Endothelial cell of umbilical vein (primary cell): ENCODE measurements around the gene SLC5A9. TPM values are rescaled to one million over a fixed set of nuclear protein-coding genes. Genes with fewer than 3 reads are reported as not detected.
"Not testable (repeated sequence)": the region's sequence is repeated elsewhere in the genome, so short reads cannot be mapped to it uniquely, and the experiment has no call there.

Experiments
- BruUV-seq: library from RNA; stranded (reverse); fragments of 400-500 nt; replicated peaks from 2 replicates; lab custom pipeline; 2021; lab: Mats Ljungman, UMichigan
- CTCF ChIA-PET: fragments of 300-600, 350-600 bp; sonication (Branson Sonifier 250); formaldehyde crosslinking; loops from one replicate; lab custom pipeline; 2021; ENCODE audit warnings: antibody characterized with exemption, inconsistent platforms; lab: Charles Lee
- POLR2A ChIA-PET: fragments of 300-600, 350-600 bp; sonication (Branson Sonifier 250); formaldehyde crosslinking; loops from one replicate; lab custom pipeline; 2021; ENCODE audit warnings: antibody characterized with exemption, inconsistent platforms; lab: Charles Lee
- DNase-seq: peaks from one replicate; pipeline ENCODE4 v3.0.0-alpha.2; 2011; ENCODE audit warnings: low read depth, low spot score
- FAIRE-seq: peaks from 2 replicates; lab custom pipeline; 2011; peaks lifted over from hg19 to GRCh38; lab: Jason Lieb, UNC
- H2AFZ ChIP-seq: 2 replicates; pipeline ENCODE4 v1.6.0; 2012; ENCODE audit warnings: low read depth, low read length, control low read depth, inconsistent platforms
- H3K27ac ChIP-seq: 2 replicates; pipeline ENCODE4 v1.5.1; 2011; ENCODE audit warnings: low read depth, mild to moderate bottlenecking, control low read depth, low read length, moderate library complexity; ENCODE audit not compliant: insufficient read depth
- H3K27me3 ChIP-seq, 2 experiments: 2 replicates each; pipeline versions ENCODE4 v1.6.0 to v1.6.1; 2011; ENCODE audit warnings: low read length in 2 of 2, mixed read lengths in 1 of 2; ENCODE audit not compliant: control insufficient read depth in 2 of 2, insufficient read depth in 2 of 2
- H3K36me3 ChIP-seq, 2 experiments: 2 replicates in 1 of 2; 3 replicates in 1 of 2; pipeline ENCODE4 v1.5.1; 2011; ENCODE audit warnings: low read length in 2 of 2, mild to moderate bottlenecking in 1 of 2, moderate library complexity in 1 of 2; ENCODE audit not compliant: control insufficient read depth in 2 of 2, insufficient read depth in 2 of 2; ENCODE audit errors: extremely low read depth in 1 of 2
- H3K4me1 ChIP-seq: 3 replicates; pipeline ENCODE4 v1.5.1; 2011; ENCODE audit warnings: mild to moderate bottlenecking, low read length; ENCODE audit not compliant: control insufficient read depth, insufficient read depth; ENCODE audit errors: extremely low read depth
- H3K4me2 ChIP-seq: 2 replicates; pipeline ENCODE4 v1.6.1; 2011; ENCODE audit warnings: low read length, control low read depth, mixed read lengths; ENCODE audit not compliant: insufficient read depth
- H3K4me3 ChIP-seq, 3 experiments: fragments of 200-600 bp in 1 of 3; sonication (generic), shearing (Covaris generic) in 1 of 3; replicated peaks in 1 of 3; 2 replicates each; pipeline ENCODE4 v1.5.1; 2011 to 2016; ENCODE audit warnings: control low read depth in 3 of 3, low read length in 3 of 3, mild to moderate bottlenecking in 2 of 3, inconsistent platforms in 1 of 3, low read depth in 1 of 3, moderate library complexity in 1 of 3; ENCODE audit not compliant: insufficient read depth in 1 of 3
- H3K79me2 ChIP-seq: 2 replicates; pipeline ENCODE4 v1.6.0; 2012; ENCODE audit warnings: low read length, inconsistent platforms; ENCODE audit not compliant: control insufficient read depth, insufficient read depth
- H3K9ac ChIP-seq: replicated peaks from 2 replicates; pipeline ENCODE3; 2011; ENCODE audit warnings: low read length, control low read depth; ENCODE audit not compliant: insufficient read depth; ENCODE audit errors: extremely low read depth
- H3K9me1 ChIP-seq: replicated peaks from 3 replicates; pipeline ENCODE4 v1.6.0; 2011; ENCODE audit warnings: mild to moderate bottlenecking, low read length; ENCODE audit not compliant: control insufficient read depth, insufficient read depth; ENCODE audit errors: extremely low read depth
- H3K9me3 ChIP-seq: replicated peaks from 2 replicates; pipeline ENCODE4 v1.5.1; 2012; ENCODE audit warnings: low read length, inconsistent platforms; ENCODE audit not compliant: control insufficient read depth, insufficient read depth
- H4K20me1 ChIP-seq: replicated peaks from 2 replicates; pipeline ENCODE3; 2011; ENCODE audit warnings: mild to moderate bottlenecking, low read length; ENCODE audit not compliant: control insufficient read depth, insufficient read depth; ENCODE audit errors: extremely low read depth
- CTCF ChIP-seq, 2 donors: IDR thresholded peaks; 1 replicate in 1 of 2; 2 replicates in 1 of 2; pipeline ENCODE4 v1.5.1; 2011; ENCODE audit warnings: low read length in 2 of 2, mild to moderate bottlenecking in 2 of 2, moderate library complexity in 2 of 2, control low read depth in 1 of 2, inconsistent platforms in 1 of 2, low read depth in 1 of 2; ENCODE audit not compliant: insufficient read depth in 1 of 2; ENCODE audit errors: extremely low read depth in 1 of 2
- EZH2 ChIP-seq: IDR thresholded peaks from 2 replicates; pipeline ENCODE4 v1.6.1; 2012; ENCODE audit warnings: borderline replicate concordance, low read depth, mild to moderate bottlenecking, moderate library complexity, low read length, inconsistent platforms; ENCODE audit not compliant: severe bottlenecking
- FOS ChIP-seq: IDR thresholded peaks from 2 replicates; pipeline ENCODE4 v1.6.1; 2011; ENCODE audit warnings: mild to moderate bottlenecking, low read length, moderate library complexity, borderline replicate concordance; ENCODE audit not compliant: insufficient read depth
- GATA2 ChIP-seq: IDR thresholded peaks from 2 replicates; pipeline ENCODE4 v1.7.0; 2011; ENCODE audit warnings: low read depth, mild to moderate bottlenecking, moderate library complexity, mixed read lengths, low read length; ENCODE audit not compliant: insufficient read length, insufficient read depth
- JUN ChIP-seq: IDR thresholded peaks from 2 replicates; pipeline ENCODE4 v1.6.1; 2011; ENCODE audit warnings: borderline replicate concordance, low read depth; ENCODE audit not compliant: insufficient read length, insufficient read depth
- MYC ChIP-seq: IDR thresholded peaks from one replicate; pipeline ENCODE4 v1.6.1; 2011; ENCODE audit warnings: mild to moderate bottlenecking, low read depth, low read length
- POLR2A ChIP-seq: IDR thresholded peaks from 2 replicates; pipeline ENCODE4 v1.6.1; 2012; ENCODE audit warnings: low read depth, mild to moderate bottlenecking, control low read depth, low read length
- POLR2AphosphoS5 ChIP-seq: IDR thresholded peaks from 2 replicates; pipeline ENCODE4 v1.6.1; 2012; ENCODE audit warnings: low read depth, mild to moderate bottlenecking, control low read depth, low read length, moderate library complexity; ENCODE audit not compliant: insufficient read depth
- dilution Hi-C: fragments of 300-500 bp; cut with MboI; formaldehyde crosslinking; loops from one replicate; pipeline ENCODE4 v1.15.0; 2019; ENCODE audit warnings: low sequenced_read_pairs; ENCODE audit not compliant: extremely low pct_ligation_motif_present
- intact Hi-C: fragments of 100-400 bp; cut with micrococcal nuclease; formaldehyde crosslinking; loops from one replicate; pipeline ENCODE4 v1.10.0; 2022
- polyA plus RNA-seq, 4 experiments: library from polyadenylated mRNA; depleted of rRNA in 3 of 4; stranded (reverse) in 3 of 4; unstranded in 1 of 4; fragments of >200 nt; gene quantifications; 2 replicates each; pipeline versions ENCODE4 v1.2.1 to v1.2.3, GENCODE V29; 2011 to 2012; ENCODE audit warnings: missing spikeins in 1 of 4
- total RNA-seq: library from RNA; stranded (reverse); gene quantifications from 2 replicates; pipeline ENCODE4 v1.2.3, GENCODE V29; 2021
- TF ChIP-seq, protein P1 (sequence below): IDR thresholded peaks from 2 replicates; pipeline ENCODE4 v1.6.1; 2011; ENCODE audit not compliant: insufficient read depth, insufficient read length

The SLC5A9 gene
- total and polyA plus RNA-seq, 2 donors (not counting 3 experiments of a cell fraction or from before 2014, with no cell fraction given) = not detected

DNA sequence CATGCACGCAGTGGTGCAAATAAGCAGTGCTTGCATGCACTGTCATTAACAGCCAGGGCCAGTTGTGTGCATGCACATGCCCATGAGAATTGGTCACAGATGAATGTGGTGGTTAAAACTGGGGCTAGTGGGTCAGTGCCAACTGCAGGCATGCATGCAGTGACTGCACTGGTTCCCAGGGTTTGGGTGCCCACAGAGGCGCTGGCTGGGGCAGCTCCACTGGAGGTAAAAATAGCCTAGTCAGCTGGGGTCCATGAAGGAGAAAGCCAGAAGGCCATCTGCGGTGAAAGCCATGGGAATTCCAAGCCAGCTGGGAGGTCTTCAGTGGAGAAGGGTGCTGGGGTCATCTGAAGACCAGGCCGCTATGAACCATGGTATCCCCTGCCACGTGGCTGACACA is 70.2 kb downstream of the SLC5A9 start:
- ChIA-PET POLR2A (no interaction called here), CTCF (no interaction called here)
- H3K27me3 ChIP-seq = no peaks in the 10 kb centered on the region
- H3K9me1 ChIP-seq = no peaks in the 10 kb centered on the region
- no peak for TF ChIP-seq EZH2
- TF ChIP-seq MYC = no peak
- TF ChIP-seq POLR2AphosphoS5 = no peak
- no peak for TF ChIP-seq POLR2A
- TF ChIP-seq JUN = no peak
- TF ChIP-seq GATA2 = no peak
- TF ChIP-seq CTCF (IDR thresholded peaks at IDR 0.05; ENCODE audit: extremely low read depth in 1 of 2, insufficient read depth in 1 of 2, low read depth in 1 of 2, low read length in 2 of 2) = no peak
- no peak for TF ChIP-seq FOS
- TF ChIP-seq, protein P1, sequence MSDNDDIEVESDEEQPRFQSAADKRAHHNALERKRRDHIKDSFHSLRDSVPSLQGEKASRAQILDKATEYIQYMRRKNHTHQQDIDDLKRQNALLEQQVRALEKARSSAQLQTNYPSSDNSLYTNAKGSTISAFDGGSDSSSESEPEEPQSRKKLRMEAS = no peak
- H2AFZ ChIP-seq = no peak overlapping the region
- intact Hi-C loops (no loop called here), dilution Hi-C loops (no loop called here)
- no peaks in the 10 kb centered on the region for H3K9me3 ChIP-seq
- H3K36me3 ChIP-seq = no peaks in the 10 kb centered on the region
- BruUV-seq = no TSS peak
- H3K79me2 ChIP-seq = no peaks in the 10 kb centered on the region
- no peak overlapping the region for H3K9ac ChIP-seq
- DNase-seq = no peak
- no peak overlapping the region for H3K4me3 ChIP-seq
- FAIRE-seq = no peak
- H3K4me1 ChIP-seq = no peaks in the 10 kb centered on the region
- no peak overlapping the region for H3K27ac ChIP-seq
- no peaks in the 10 kb centered on the region for H4K20me1 ChIP-seq
- H3K4me2 ChIP-seq = no peak overlapping the region

- H3K79me2 ChIP-seq, dilution Hi-C loops, H3K4me2 ChIP-seq, H3K27me3 ChIP-seq, H3K9me3 ChIP-seq, POLR2A ChIA-PET, H3K4me3 ChIP-seq, H3K27ac ChIP-seq, BruUV-seq, H4K20me1 ChIP-seq, H2AFZ ChIP-seq, H3K36me3 ChIP-seq, FAIRE-seq, H3K9me1 ChIP-seq, CTCF ChIA-PET, H3K9ac ChIP-seq, DNase-seq, H3K4me1 ChIP-seq, intact Hi-C loops: not testable (repeated sequence)
Observed at GRCh38 chr1:48294094-48294493, 71.6 kb downstream of the SLC5A9 start.
